Uterus (tissue), 2 donors: Measurements from ENCODE around the gene MTHFSD.

Experiments
- CTCF ChIP-seq, 4 experiments: fragments of 200-600 bp in 2 of 4; fragments of 450-650 bp in 2 of 4; sonication (generic) in 2 of 4; IDR thresholded peaks; one replicate each; pipeline ENCODE4 v1.5.1; 2016 to 2019; ENCODE audit warnings: antibody characterized with exemption in 4 of 4, mild to moderate bottlenecking in 2 of 4, moderate library complexity in 1 of 4
- POLR2A ChIP-seq, 2 donors: fragments of 450-650 bp; IDR thresholded peaks; one replicate each; pipeline ENCODE4 v1.6.1; 2016; ENCODE audit warnings: antibody characterized with exemption in 2 of 2, mild to moderate bottlenecking in 1 of 2, moderate library complexity in 1 of 2

- TF ChIP-seq CTCF (IDR thresholded peaks at IDR 0.05) (no peak), POLR2A (IDR thresholded peaks at IDR 0.05) (no peak)
These were observed 27.7 kb downstream of the MTHFSD start for GRCh38 chr16:86527366-86527765.
